ENCODE measurements around the gene CCDC68. TPM values are rescaled to one million over a fixed set of nuclear protein-coding genes. Genes with fewer than 3 reads are reported as not detected.

CCDC68 gene
- total and polyA plus RNA-seq, 2 of the 13 experiments (the other 11 are each of a cell fraction or from before 2014, with no cell fraction given): 4.6 to 13.3 TPM

- FAIRE-seq (no peak), DNase-seq (ENCODE audit: low spot score) (no peak), ATAC-seq (no peak)
- no peak overlapping the region for H3K4me2 ChIP-seq (ENCODE audit: low read depth, low read length)
- H3K9ac ChIP-seq (ENCODE audit: insufficient read depth, low read depth, low read length): no peak overlapping the region
- H3K79me2 ChIP-seq (ENCODE audit: insufficient read depth, low read length): no peaks in the 10 kb centered on the region
- H3K9me3 ChIP-seq (ENCODE audit: low read length): no peaks in the 10 kb centered on the region
- 43% methylated on average over 3 of the region's 3 CpGs for WGBS (ENCODE audit: low lambda C conversion rate)
- H3K36me3 ChIP-seq (replicated peaks in 1 of 2; ENCODE audit: control insufficient read depth in 1 of 2, insufficient read depth in 2 of 2, low read length in 2 of 2): no peaks in the 10 kb centered on the region
- no peak for TF ChIP-seq CBX1 (IDR thresholded peaks at IDR 0.05; ENCODE audit: low read depth)
- no peak for TF ChIP-seq ZKSCAN1 (IDR thresholded peaks at IDR 0.05; ENCODE audit: low read length)
- no peak for TF ChIP-seq ZNF724P (CRISPR knock-in tag; IDR thresholded peaks at IDR 0.05; ENCODE audit: borderline replicate concordance)
- TF ChIP-seq FLYWCH1 (CRISPR knock-in tag; IDR thresholded peaks at IDR 0.05): no peak
- no peak for TF ChIP-seq ZNF10 (CRISPR knock-in tag; IDR thresholded peaks at IDR 0.05; ENCODE audit: borderline replicate concordance, low read depth)
- no peak for TF ChIP-seq TOE1 (CRISPR knock-in tag; IDR thresholded peaks at IDR 0.05)
- no peak for TF ChIP-seq GMEB2 (CRISPR knock-in tag; IDR thresholded peaks at IDR 0.05; ENCODE audit: low read depth)
- no peak for TF ChIP-seq ZBTB2 (CRISPR knock-in tag; IDR thresholded peaks at IDR 0.05; ENCODE audit: low read depth)
- no peak for TF ChIP-seq MNT (IDR thresholded peaks at IDR 0.05)
- no peak for TF ChIP-seq U2AF1 (optimal IDR thresholded peaks at IDR 0.05; ENCODE audit: low read depth, low read length)
- no peak for TF ChIP-seq NAIF1 (CRISPR knock-in tag; IDR thresholded peaks at IDR 0.05; ENCODE audit: borderline replicate concordance)
- no peak for TF ChIP-seq PCBP1 (IDR thresholded peaks at IDR 0.05; ENCODE audit: borderline replicate concordance, low read depth, low read length)
- no peak for TF ChIP-seq ZNF678 (CRISPR knock-in tag; IDR thresholded peaks at IDR 0.05)
- no peak overlapping the region for H3K4me3 ChIP-seq (replicated peaks in 1 of 3; ENCODE audit: insufficient read depth in 1 of 3, low read depth in 2 of 3, low read length in 3 of 3)
- no peak overlapping the region for H2AFZ ChIP-seq (ENCODE audit: low read length)
- no peak overlapping the region for H3K27ac ChIP-seq (ENCODE audit: extremely low read length, insufficient read depth, low read length)
- ChIA-PET CTCF (ENCODE audit: low intra/inter-chr PET ratio, low total read pairs) (no interaction called here), POLR2A (no interaction called here)
- no peaks in the 10 kb centered on the region for H4K20me1 ChIP-seq (ENCODE audit: insufficient read depth, low read length)
- H3K4me1 ChIP-seq (ENCODE audit: insufficient read depth, low read length): no peaks in the 10 kb centered on the region
- BruUV-seq (replicated peaks): no TSS peak
- intact Hi-C loops (cut with micrococcal nuclease; ENCODE audit: unreplicated experiment) (no loop called here), in situ Hi-C loops (cut with HindIII; ENCODE audit: extremely low pct_ligation_motif_present, low pct_unique_long_range_greater_than_20kb) (no loop called here)
- no peaks in the 10 kb centered on the region; a peak in 1 of 5 replicates for H3K27me3 ChIP-seq (ENCODE audit: control insufficient read depth in 1 of 2, insufficient read depth in 2 of 2, low read length in 2 of 2)
Observed at GRCh38 chr18:54875063-54875462, 84.2 kb downstream of the CCDC68 start.

All from HepG2 (cell line).